Stimulated activated CD4-positive, alpha-beta T cell treated with anti-CD3 and anti-CD28 coated beads, TNF-alpha, amount 100 ng/mL, for 24 hours (primary cell): ENCODE results near the gene SCFD2.

Source experiments
- DNase-seq, 3 experiments: peaks; one replicate each; pipeline ENCODE4 v3.0.0-alpha.2; 2020; ENCODE audit warnings: low read depth in 3 of 3

Gene SCFD2

GRCh38 chr4:52926196-52926974 lies 439.5 kb downstream of the SCFD2 start:
- DNase-seq: no peak

GRCh38 chr4:52925531-52925968 lies 440.3 kb downstream of the SCFD2 start:
- DNase-seq: no peak

DNA sequence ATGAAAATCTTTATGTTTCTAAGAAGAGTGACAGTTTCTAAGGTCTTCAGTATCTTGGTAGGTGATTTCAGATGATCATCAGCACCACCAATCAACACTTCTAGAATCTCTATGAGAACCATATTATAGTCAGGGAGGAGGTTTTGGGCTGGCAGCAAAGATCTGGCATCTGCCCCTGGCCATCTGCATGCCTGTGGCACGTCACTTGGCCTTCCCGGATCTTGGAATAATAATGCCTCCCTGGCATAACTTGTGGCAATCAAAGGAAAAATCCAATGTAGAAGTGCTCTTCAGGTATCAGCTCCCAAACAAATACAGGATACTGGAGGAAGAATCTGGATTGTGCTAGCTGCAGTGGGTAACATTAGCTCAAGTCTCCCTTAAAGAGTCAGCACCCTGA lies 446.4 kb downstream of the SCFD2 start:
- no peak for DNase-seq

DNA sequence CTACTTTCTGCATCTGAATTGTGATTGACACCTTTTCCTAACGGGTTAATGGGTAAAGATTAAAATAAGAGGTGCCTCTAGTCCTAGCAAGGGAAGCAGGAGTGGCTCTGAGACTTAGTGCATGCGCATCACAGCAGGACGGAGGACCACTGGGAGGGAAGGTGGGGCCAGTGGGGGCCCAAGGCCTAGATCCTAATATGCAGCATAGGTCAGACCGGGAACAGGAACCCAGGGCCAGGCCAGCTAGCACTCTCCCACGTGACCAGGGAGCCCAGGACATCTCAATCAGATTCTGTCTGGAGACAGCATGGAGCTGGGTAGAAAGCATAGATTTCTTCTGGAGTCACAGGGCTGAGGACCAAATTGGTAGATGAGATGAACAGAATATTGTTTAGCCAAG lies 448.0 kb downstream of the SCFD2 start:
- no peak for DNase-seq

DNA sequence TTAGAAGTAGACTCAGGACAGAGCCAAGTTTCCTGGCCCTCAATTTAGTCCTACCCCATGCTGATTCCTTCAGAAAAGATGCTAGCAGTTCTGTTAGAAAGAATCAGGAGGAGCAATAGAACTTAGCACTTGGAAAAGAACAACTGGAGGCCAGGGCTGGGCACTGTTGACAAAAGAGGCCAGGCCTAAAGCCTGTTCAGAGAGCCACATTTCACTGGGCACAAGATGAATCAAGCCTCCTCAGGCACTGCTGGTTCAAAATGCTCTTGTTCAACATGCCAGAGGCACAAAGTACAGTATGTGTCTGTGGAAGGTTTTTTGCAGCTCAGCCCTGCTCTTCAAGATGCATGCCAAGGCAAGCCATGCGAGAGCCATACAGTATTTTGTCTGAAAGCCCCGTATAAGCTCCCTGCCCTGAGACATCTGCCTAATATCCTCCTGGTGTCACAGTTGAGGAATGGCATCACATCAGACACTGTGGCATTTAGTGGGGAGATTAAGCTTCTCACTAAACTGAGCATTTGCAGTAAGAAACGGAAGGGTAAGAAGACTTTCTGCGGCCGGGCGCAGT lies 450.0 kb downstream of the SCFD2 start:
- DNase-seq: no peak

DNA sequence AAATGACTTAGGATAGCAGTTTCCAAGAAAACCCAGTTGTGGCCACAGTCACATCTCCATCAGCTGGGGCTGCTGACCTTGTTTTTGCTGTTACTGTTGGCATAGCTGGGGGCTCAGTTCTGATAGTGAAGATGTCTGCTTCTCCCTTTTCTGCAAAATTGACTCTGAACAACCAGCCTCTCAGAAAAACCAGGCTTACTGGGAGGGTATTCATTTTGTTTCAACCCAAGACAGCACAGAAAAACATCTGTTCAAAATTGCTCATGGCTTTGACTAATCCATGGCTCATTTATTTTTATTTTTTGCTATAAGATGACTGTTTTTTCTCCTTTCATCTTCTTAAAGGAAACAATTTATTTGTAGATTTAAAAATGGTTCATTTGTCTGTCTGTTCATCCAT lies 450.7 kb downstream of the SCFD2 start:
- no peak for DNase-seq

GRCh38 chr4:52914051-52914605 lies 451.7 kb downstream of the SCFD2 start:
- DNase-seq: no peak

- no peak for DNase-seq
These were observed 453.3 kb downstream of the SCFD2 start for GRCh38 chr4:52912608-52913007.

- DNase-seq: peak; percentile 33 to 61 (median 36)
These were observed 454.1 kb downstream of the SCFD2 start for GRCh38 chr4:52911684-52912294.

DNA sequence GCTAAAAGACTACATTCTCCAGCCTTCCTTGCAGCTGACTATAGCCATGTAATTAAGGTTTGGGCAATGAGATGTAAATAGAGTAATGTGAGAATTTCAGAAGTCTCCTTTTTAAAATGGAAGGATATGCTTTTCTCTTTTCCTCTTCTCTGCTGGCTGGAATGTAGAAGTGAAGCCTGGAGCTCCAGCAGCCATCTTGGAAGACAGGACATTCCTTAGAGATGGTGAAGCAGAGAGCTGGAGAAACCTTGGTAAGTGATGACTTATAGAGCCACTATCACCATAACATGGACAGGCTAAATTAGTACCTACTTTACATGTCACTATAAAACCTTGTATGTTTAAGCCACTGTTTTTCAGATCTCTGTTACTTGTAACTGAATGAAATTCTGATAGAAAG lies 455.7 kb downstream of the SCFD2 start:
- no peak for DNase-seq

GRCh38 chr4:52907510-52907909 lies 458.4 kb downstream of the SCFD2 start:
- DNase-seq: no peak

DNA sequence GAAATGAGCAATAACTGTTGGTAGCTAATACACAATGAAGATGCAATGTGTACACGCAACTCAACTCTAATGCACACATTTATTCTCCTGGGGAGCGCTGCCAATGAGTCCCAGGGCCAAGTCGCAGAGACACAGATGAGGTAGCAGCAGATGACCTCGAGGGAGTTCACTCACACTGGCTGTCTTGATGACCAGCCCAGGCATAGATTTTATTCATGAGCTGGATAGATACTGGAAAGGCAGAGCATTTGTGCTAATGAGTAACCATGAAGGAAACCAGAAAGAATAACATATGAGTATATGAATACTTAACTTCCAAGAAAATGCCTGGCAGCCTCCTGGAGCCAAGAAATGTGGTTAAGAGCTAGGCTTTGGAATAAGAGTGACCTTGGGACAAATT lies 461.4 kb downstream of the SCFD2 start:
- no peak for DNase-seq

DNA sequence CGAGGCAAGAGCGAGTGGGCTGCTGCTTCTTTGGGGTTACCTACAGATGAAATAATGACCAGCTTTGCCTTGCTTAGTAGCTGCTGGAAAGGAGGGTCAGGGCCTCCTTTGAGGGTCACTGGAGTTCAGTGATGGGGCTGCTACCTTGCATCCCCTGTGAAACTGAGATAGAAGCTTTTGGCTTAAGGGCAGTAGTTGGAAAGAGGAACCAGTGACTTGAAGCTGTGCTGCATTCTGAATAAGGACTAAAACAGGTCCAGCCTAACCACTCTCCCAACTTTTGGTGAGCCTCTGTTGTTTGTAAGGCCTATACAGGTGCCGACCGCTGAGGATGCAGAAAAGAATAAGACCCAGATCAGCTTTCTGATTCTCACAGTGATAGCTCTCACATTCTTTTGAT lies 462.6 kb downstream of the SCFD2 start:
- DNase-seq: no peak

DNA sequence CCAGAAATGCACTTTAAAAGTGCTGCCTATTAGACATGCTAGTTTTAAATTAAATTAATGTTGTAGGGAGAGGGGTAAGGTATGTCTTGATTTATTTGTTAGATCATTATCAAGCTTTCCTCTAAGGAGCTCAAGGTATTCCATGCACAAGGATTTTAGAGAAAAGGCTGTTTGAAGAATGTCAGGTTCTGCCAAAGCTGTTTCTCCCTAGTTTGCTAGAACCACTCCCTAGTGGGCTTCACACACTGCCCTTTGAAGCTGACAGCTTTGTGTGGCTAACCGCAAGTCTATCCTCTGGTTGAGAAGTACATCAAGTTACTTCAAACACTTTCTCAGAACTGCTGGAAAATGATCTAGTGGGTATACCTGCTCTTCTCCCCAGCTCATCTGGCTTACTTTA lies 471.4 kb downstream of the SCFD2 start:
- no peak for DNase-seq

DNA sequence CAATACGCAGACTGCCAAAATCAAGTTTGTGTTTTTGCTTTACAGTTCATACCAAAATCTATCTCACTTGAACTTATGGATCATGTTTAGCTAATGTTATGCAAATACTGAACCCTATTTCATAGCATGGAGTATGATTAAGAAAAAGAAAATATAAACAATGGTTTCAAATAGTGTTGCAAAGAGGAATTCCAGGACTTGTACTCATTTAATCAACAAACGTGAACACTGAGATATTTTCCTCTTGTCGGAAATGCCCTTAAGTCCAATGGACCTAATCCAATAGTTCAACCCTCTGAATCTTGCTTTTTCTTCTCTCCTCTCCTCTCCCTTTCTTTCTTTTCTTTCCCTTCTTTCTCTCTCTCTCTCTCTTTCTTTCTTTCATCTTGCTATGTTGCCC lies 473.0 kb downstream of the SCFD2 start:
- no peak for DNase-seq

GRCh38 chr4:52891743-52892142 lies 474.1 kb downstream of the SCFD2 start:
- no peak for DNase-seq

DNA sequence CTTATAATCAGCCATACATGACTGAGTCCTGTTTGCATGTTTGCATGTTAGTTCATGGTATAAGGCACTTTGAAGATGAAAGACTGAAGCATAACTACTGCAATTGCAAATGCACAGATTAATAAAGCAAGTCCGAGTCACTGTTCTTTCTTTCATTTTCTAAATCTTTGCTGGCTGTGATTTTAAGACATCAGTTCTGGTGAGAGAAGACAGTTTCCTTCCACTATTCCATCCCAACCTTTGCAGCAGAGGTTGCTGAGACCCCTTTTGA lies 475.4 kb downstream of the SCFD2 start:
- no peak for DNase-seq

- no peak for DNase-seq
These were observed 475.9 kb downstream of the SCFD2 start for GRCh38 chr4:52889778-52890520.

DNA sequence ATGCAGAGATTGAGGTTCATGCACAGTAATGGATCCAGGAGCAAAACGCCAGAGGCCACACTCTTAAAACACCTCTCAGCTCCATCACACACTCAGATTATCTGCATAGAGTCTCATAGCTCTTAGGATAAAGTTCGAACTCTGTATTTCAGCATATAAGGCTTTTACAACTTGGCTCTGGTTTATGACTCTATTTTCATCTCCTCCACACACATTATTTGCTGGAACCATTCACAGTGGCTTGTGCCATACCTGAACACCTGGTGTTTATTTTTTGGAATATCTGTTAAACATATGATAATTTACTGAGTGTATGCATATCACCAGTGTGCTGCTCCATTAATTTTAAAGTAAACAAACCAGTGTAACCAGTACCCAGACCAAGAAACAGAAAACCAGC lies 476.5 kb downstream of the SCFD2 start:
- no peak for DNase-seq

- DNase-seq: no peak
These were observed 480.9 kb downstream of the SCFD2 start for GRCh38 chr4:52884994-52885393.

DNA sequence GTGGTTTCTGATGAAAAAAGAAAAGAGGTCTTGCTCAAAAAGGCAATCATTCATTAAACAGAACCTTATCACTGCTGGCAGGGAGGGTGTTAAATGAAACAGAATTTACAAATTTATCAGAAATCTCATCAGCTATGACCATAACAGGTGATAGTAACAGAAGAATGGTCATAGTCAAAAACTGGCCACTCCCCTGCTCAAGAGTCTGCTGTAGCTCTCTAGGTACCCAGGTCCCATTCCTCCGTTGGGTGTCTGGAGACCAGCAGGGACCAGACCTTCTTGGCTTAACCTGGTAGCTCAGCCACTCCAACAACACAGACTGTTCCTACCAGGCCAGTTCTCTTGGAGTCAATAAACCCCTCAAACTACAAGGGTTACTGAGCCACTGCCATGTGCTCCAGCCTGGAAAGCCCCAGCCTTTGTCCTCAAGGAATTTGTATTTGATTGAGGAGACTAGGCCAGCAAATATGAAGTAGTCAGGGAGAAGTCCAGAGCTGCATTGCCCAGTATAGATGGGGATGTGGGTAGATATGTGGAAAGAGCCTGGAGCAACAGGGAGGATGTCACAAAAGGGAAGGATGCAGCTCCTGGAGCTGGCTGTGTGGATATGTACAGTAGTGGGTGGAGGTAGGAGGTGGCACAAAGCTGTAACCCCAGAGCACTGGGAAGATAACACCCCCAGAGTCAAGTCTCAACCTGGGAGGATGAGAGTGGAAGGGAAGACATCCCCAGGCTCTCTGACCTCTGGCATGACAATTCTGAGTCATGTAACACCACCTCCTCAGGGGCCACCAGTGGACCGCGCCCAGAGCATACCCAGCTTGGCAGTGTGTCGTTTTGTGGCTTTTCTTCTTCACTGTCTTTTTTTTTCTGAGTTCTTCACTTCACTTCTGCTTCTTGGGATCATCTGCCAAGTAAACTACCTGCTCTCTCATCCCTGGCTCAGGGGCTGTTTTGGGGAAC lies 481.9 kb downstream of the SCFD2 start:
- no peak for DNase-seq
